WI38 (cell line): ENCODE data around the gene CLRN3.

Experiments used
- H3K4me3 ChIP-seq: 2 replicates; pipeline ENCODE4 v1.5.1; 2011; ENCODE audit warnings: low read depth, mild to moderate bottlenecking, control low read depth, low read length
- TF ChIP-seq, protein P1 (sequence below): IDR thresholded peaks from 2 replicates; pipeline ENCODE4 v1.5.1; 2012; ENCODE audit warnings: low read depth, mild to moderate bottlenecking, control low read depth, low read length

The CLRN3 gene

GRCh38 chr10:127922675-127923366 lies 30.1 kb upstream of the CLRN3 start:
- no peak overlapping the region for H3K4me3 ChIP-seq
- TF ChIP-seq, protein P1, sequence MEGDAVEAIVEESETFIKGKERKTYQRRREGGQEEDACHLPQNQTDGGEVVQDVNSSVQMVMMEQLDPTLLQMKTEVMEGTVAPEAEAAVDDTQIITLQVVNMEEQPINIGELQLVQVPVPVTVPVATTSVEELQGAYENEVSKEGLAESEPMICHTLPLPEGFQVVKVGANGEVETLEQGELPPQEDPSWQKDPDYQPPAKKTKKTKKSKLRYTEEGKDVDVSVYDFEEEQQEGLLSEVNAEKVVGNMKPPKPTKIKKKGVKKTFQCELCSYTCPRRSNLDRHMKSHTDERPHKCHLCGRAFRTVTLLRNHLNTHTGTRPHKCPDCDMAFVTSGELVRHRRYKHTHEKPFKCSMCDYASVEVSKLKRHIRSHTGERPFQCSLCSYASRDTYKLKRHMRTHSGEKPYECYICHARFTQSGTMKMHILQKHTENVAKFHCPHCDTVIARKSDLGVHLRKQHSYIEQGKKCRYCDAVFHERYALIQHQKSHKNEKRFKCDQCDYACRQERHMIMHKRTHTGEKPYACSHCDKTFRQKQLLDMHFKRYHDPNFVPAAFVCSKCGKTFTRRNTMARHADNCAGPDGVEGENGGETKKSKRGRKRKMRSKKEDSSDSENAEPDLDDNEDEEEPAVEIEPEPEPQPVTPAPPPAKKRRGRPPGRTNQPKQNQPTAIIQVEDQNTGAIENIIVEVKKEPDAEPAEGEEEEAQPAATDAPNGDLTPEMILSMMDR: no peak

DNA sequence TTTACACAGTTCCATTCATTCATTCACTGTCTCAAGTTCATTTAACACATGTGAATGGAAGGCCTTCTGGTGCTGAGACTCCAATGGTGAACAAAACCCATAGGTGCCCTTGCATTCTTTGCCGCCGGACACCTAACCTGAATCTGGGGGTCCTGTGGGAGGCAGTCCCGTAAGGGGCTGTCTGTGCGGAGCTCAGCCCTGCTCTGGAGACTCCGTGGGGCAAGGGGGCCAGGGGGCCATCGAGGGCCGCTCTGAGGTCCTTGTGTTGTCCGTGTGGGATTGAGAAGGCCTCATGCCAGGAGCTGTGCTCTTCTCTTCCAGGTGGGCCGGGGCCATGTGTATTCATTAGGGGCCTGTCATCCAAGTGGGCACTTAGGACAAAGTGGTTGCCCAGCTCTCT lies 29.5 kb upstream of the CLRN3 start:
- no peak overlapping the region for H3K4me3 ChIP-seq
- TF ChIP-seq, protein P1: no peak

DNA sequence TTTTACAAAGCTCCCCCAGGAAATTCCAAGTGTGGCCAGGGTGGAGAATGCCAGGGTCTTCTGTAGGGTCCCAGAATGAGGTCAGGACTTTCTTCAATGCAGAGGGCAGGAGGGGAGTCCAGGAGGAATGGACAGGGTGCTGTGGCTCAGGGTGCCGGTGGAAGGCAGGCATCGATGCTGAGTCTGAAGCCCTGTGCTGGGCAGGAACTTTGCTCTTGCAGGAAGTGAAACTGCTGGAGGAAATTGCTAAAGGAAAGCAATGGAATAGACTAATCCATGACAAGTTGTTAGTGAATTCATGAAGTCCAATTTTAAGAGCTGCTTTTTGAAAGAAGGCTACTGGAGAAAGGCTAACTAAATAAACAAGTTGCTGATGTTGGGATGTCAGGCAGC lies 29.0 kb upstream of the CLRN3 start:
- no peak overlapping the region for H3K4me3 ChIP-seq
- TF ChIP-seq, protein P1: no peak

DNA sequence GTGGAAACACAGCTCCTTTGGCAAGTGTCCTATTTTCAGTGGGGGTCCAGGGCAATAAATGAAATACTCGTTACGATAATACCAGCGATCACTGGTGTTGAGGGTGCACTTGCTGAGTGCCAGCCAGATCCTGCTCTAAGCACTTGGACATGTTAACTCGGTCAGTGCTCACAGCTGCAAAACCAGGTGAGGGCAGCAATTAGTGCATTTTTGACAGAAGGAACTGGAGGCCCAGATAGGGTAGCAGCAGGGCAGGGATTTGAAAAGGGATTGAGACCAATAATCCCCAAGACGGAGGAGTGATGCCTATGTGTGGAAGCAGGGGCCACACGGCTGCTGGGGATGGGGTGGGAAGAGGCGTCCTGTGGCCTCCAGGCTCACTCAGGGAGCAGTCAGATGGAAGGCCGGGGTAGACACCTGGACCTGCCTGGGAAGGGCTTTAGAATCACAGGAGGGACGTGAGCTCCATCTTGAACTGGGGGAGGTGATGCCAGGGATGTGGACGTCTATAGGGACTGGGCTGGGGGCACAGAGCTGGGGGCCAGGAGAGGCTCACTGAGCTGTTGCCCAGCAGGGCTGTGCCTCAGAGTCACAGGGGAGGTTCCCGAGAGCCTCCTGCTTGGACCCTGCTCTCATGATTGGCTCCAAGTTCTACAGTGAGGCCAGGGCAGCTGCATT lies 28.5 kb upstream of the CLRN3 start:
- no peak overlapping the region for H3K4me3 ChIP-seq
- TF ChIP-seq, protein P1: no peak

- H3K4me3 ChIP-seq: no peak overlapping the region
Measured at GRCh38 chr10:127920306-127921074, 27.7 kb upstream of the CLRN3 start.

GRCh38 chr10:127919418-127920271 lies 26.9 kb upstream of the CLRN3 start:
- no peak overlapping the region for H3K4me3 ChIP-seq
- TF ChIP-seq, protein P1: 0 out of 2 replicates have a peak, but pooled peaks have one; percentile 21

More at GRCh38 chr10:127920306-127921074, 27.7 kb upstream of the CLRN3 start:
- TF ChIP-seq, protein P1: no peak
